ENCODE data around the gene NPHS1. TPM values are rescaled to one million over a fixed set of nuclear protein-coding genes. Genes with fewer than 3 reads are reported as not detected.
A peak's percentile ranks its signal among the peaks of the same experiment; 100 is the strongest.
"Not testable (repeated sequence)": the region's sequence is repeated elsewhere in the genome, so short reads cannot be mapped to it uniquely, and the experiment has no call there.

Gene NPHS1
- total and polyA plus RNA-seq, 12 donors = 0.07 to 0.12 TPM; not detected in 10

- no peak overlapping the region for H3K27ac ChIP-seq
- 59 to 63% methylated on average over 5 of the region's 5 CpGs for WGBS, 2 donors
- no peaks in the 10 kb centered on the region for H3K9me3 ChIP-seq
- no peak for ATAC-seq
- no peak for TF ChIP-seq CTCF (IDR thresholded peaks at IDR 0.05)
- intact Hi-C loops (cut with DNase I) = no loop called here
- no peaks in the 10 kb centered on the region for H3K4me1 ChIP-seq
- DNase-seq = no peak
- H3K36me3 ChIP-seq = no peaks in the 10 kb centered on the region
- peaks cover 0 to 42% (median 26%) of the 10 kb centered on the region in 7 donors for H3K27me3 ChIP-seq
- no peak overlapping the region for H3K4me3 ChIP-seq
Observed at GRCh38 chr19:35805526-35806102, 46.7 kb downstream of the NPHS1 start.

- Histone ChIP-seq H3K4me1 (peaks cover 0 to 4% (median 0%) of the 10 kb centered on the region in 9 donors), H3K4me3 (no peak overlapping the region), H3K36me3 (no peaks in the 10 kb centered on the region), H3K27me3 (peaks cover 0 to 69% (median 45%) of the 10 kb centered on the region in 7 donors), H3K27ac (no peak overlapping the region), H3K9me3 (no peaks in the 10 kb centered on the region)
- DNase-seq (no peak), ATAC-seq (no peak)
- intact Hi-C loops (cut with DNase I) = no loop called here
- no peak for TF ChIP-seq CTCF (IDR thresholded peaks at IDR 0.05)
- 69 to 71% methylated on average over 3 of the region's 3 CpGs for WGBS, 2 donors
Observed at GRCh38 chr19:35801828-35802227, 50.5 kb downstream of the NPHS1 start.

GRCh38 chr19:35797663-35798062 is 54.6 kb downstream of the NPHS1 start:
- ATAC-seq = no peak
- intact Hi-C loops (cut with DNase I) = loop anchor here in 1 of 10 donors (2.0 kb wide), 1 partner anchor 69 kb away; no protein-coding TSS in a partner anchor
- 6 to 8% methylated on average over 15 of the region's 15 CpGs for WGBS, 2 donors
- DNase-seq = no peak
- peak overlapping the region in 1 of 10 donors; percentile 9 for H3K4me3 ChIP-seq
- H3K36me3 ChIP-seq = no peaks in the 10 kb centered on the region
- H3K9me3 ChIP-seq = no peaks in the 10 kb centered on the region
- H3K27ac ChIP-seq = no peak overlapping the region
- peaks cover 0 to 60% (median 48%) of the 10 kb centered on the region in 7 donors for H3K27me3 ChIP-seq
- peaks cover 0 to 4% (median 0%) of the 10 kb centered on the region in 9 donors for H3K4me1 ChIP-seq
- TF ChIP-seq CTCF (IDR thresholded peaks at IDR 0.05) = no peak

- TF ChIP-seq CTCF (IDR thresholded peaks at IDR 0.05) = no peak
Observed at GRCh38 chr19:35796645-35797542, 55.4 kb downstream of the NPHS1 start.

GRCh38 chr19:35795564-35795963 is 56.7 kb downstream of the NPHS1 start:
- DNase-seq; H3K9me3 ChIP-seq; H3K36me3 ChIP-seq; intact Hi-C loops (cut with DNase I); H3K4me3 ChIP-seq; H3K27ac ChIP-seq; ATAC-seq; H3K4me1 ChIP-seq: not testable (repeated sequence)
- WGBS, 2 donors = 83 to 86% methylated on average over 1 of the region's 1 CpG
- peaks cover 0 to 50% (median 46%) of the 10 kb centered on the region in 7 donors for H3K27me3 ChIP-seq

More at GRCh38 chr19:35796645-35797542, 55.4 kb downstream of the NPHS1 start:
- H3K9me3 ChIP-seq = no peaks in the 10 kb centered on the region
- H3K27me3 ChIP-seq = peaks cover 0 to 56% (median 48%) of the 10 kb centered on the region in 7 donors
- DNase-seq = no peak
- ATAC-seq = no peak
- intact Hi-C loops (cut with DNase I) = loop anchor here in 1 of 10 donors (2.0 kb wide), 1 partner anchor 68 kb away; no protein-coding TSS in a partner anchor
- WGBS, 2 donors = 11 to 13% methylated on average over 39 of the region's 39 CpGs
- peaks cover 0 to 4% (median 0%) of the 10 kb centered on the region in 9 donors for H3K4me1 ChIP-seq
- H3K36me3 ChIP-seq = no peaks in the 10 kb centered on the region
- no peak overlapping the region for H3K4me3 ChIP-seq
- no peak overlapping the region for H3K27ac ChIP-seq

Data from heart right ventricle (tissue), 16 donors.